ENCODE results near the gene MACROD2. TPM values are rescaled to one million over a fixed set of nuclear protein-coding genes. Genes with fewer than 3 reads are reported as not detected.

The MACROD2 gene
- total RNA-seq, 4 donors from 2014 or later = 10.0 to 24.0 (median 17.0) TPM

DNA sequence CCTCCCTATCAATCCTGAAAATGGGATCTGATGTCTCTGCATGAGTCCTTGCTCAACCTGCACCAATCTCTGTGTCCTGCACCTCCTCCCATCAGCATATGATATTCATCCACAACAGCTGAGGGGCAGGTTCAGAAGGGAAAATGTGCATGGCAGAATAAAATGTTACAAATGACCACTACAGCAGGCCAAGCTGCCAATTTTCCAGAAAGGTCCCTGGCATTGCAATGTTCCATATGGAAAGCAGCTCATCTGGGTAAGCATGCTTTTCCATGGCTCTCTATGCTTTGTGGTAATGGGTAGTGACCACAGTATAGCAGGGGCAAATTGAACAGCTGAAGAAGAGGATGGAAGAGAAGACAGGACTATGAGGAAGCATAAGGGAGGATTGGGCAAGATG lies 1183.3 kb downstream of the MACROD2 start:
- intact Hi-C loops (cut with DNase I; ENCODE audit: low total_unique reads) = loop anchor here (10.0 kb wide), 1 partner anchor 234 kb away; no protein-coding TSS in a partner anchor
- DNase-seq (ENCODE audit: low spot score in 2 of 2) = no peak

DNA sequence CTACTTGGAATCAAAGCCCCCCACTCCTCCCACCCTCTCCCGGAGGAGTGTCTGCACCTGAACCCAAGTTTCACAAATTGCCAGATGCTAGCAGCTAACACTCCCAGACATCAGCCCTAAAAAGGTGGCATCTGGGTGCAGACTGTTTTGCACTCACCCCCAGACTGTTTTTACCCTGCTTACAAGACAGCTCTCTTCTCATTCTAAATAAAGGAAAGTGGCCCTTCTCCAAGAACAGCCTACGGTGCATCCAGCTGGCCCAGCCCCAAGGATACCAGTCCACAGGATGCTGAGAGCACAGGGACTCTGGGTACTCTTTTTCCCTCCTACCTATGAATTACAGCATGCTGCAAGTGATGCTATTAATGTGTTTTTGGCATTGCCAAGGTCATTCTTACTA lies 1184.1 kb downstream of the MACROD2 start:
- intact Hi-C loops (cut with DNase I; ENCODE audit: low total_unique reads) = loop anchor here (10.0 kb wide), 1 partner anchor 235 kb away; no protein-coding TSS in a partner anchor
- no peak for DNase-seq (ENCODE audit: low spot score in 2 of 2)
- WGBS, 2 donors = 52 to 56% methylated on average over 2 of the region's 2 CpGs
- H3K4me3 ChIP-seq (ENCODE audit: low read depth, poor library complexity, severe bottlenecking) = no peak overlapping the region
- TF ChIP-seq POLR2A (IDR thresholded peaks at IDR 0.05) = no peak
- TF ChIP-seq, protein P1, sequence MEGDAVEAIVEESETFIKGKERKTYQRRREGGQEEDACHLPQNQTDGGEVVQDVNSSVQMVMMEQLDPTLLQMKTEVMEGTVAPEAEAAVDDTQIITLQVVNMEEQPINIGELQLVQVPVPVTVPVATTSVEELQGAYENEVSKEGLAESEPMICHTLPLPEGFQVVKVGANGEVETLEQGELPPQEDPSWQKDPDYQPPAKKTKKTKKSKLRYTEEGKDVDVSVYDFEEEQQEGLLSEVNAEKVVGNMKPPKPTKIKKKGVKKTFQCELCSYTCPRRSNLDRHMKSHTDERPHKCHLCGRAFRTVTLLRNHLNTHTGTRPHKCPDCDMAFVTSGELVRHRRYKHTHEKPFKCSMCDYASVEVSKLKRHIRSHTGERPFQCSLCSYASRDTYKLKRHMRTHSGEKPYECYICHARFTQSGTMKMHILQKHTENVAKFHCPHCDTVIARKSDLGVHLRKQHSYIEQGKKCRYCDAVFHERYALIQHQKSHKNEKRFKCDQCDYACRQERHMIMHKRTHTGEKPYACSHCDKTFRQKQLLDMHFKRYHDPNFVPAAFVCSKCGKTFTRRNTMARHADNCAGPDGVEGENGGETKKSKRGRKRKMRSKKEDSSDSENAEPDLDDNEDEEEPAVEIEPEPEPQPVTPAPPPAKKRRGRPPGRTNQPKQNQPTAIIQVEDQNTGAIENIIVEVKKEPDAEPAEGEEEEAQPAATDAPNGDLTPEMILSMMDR (IDR thresholded peaks at IDR 0.05) = no peak

More for the DNA sequence above, 1183.3 kb downstream of the MACROD2 start:
- H3K4me3 ChIP-seq (ENCODE audit: low read depth, poor library complexity, severe bottlenecking) = no peak overlapping the region
- TF ChIP-seq, protein P1 (IDR thresholded peaks at IDR 0.05) = no peak
- no peak for TF ChIP-seq POLR2A (IDR thresholded peaks at IDR 0.05)

DNA sequence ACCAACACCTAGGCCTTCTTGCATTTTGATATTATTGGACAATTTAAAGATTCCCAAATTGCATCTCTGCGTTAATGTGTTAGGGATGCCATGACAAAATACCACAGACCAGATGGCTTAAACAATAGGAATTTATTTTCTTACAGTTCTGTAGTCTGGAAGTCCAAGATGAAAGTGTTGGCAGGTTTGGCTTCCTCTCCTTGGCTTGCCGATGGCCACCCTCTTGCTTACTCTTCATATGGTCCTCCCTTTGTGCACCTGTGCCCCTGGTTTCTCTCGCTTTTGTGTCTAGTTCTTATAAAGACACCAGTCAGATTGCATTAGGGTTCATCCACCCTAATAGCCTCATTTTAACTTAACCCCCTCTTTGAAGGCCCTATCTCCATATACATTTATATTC lies 1184.5 kb downstream of the MACROD2 start:
- 97 to 98% methylated on average over 3 of the region's 3 CpGs for WGBS, 2 donors
- intact Hi-C loops (cut with DNase I; ENCODE audit: low total_unique reads) = loop anchor here (10.0 kb wide), 1 partner anchor 235 kb away; no protein-coding TSS in a partner anchor
- no peak for DNase-seq (ENCODE audit: low spot score in 2 of 2)
- no peak overlapping the region for H3K4me3 ChIP-seq (ENCODE audit: low read depth, poor library complexity, severe bottlenecking)
- TF ChIP-seq, protein P1 (IDR thresholded peaks at IDR 0.05) = no peak
- TF ChIP-seq POLR2A (IDR thresholded peaks at IDR 0.05) = no peak

DNA sequence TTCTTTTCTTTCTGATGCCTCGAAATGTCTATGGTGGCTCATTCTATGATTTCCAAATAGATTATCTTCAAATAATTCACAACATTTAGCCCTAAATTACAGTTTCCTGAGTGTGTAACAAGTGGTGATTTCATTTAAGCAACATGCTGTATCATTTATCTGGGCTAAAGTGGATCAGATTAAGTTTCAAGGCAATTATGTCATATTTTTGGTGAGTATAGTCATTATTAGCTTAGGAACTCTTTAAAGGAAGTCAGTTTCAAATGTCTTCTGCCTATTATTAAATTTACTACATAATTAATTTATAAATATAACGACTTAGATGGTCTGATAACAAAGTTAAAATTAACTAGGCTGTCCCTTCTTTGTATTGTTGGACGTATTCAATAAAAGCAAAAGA lies 1190.0 kb downstream of the MACROD2 start:
- no peak for DNase-seq (ENCODE audit: low spot score in 2 of 2)
- no peak overlapping the region for H3K4me3 ChIP-seq (ENCODE audit: low read depth, poor library complexity, severe bottlenecking)
- TF ChIP-seq, protein P1 (IDR thresholded peaks at IDR 0.05) = no peak
- TF ChIP-seq POLR2A (IDR thresholded peaks at IDR 0.05) = no peak
- 75 to 77% methylated on average over 3 of the region's 3 CpGs for WGBS, 2 donors
- intact Hi-C loops (cut with DNase I; ENCODE audit: low total_unique reads) = no loop called here

DNA sequence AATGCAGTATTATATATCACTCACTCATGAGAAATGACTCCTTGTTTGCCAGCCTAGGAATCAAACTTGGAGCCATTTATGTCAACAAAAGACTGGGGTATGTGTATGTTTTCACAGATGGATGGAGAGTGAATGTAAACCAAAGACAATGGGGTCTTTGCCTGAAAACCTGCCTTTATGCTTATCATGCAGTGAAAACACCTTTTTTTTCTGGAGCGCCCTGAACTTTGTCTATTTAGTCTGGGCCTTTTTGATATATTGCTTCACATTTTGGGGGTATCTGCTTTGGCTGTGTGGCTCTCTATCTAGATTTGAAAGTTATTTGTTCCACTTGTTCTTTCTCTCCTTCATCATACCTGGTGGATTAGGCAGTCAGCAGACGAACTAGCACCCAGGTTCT lies 1190.6 kb downstream of the MACROD2 start:
- DNase-seq (ENCODE audit: low spot score in 2 of 2) = no peak
- WGBS, 2 donors = 50 to 93% methylated on average over 2 of the region's 2 CpGs
- H3K4me3 ChIP-seq (ENCODE audit: low read depth, poor library complexity, severe bottlenecking) = no peak overlapping the region
- no peak for TF ChIP-seq POLR2A (IDR thresholded peaks at IDR 0.05)
- TF ChIP-seq, protein P1 (IDR thresholded peaks at IDR 0.05) = no peak
- intact Hi-C loops (cut with DNase I; ENCODE audit: low total_unique reads) = no loop called here

DNA sequence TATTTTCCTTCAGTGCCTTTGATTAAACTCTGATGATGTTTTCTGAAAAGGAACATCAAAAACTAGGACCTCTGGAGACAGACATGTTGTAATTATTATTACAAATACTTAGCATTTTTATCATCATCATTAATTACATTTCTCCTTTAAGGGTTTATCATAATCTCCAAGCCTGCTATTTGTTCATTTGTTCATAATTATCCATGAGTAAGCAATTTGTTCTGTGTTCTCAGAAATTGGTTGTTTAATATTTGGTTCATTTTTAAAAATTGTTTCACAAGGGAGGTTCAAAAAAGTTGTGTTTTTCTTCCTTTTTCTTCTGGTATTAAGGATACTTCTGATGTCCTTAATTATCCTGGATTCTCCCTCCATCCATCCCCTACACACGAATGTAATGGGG lies 1192.3 kb downstream of the MACROD2 start:
- 82 to 87% methylated on average over 1 of the region's 1 CpG for WGBS, 2 donors
- H3K4me3 ChIP-seq (ENCODE audit: low read depth, poor library complexity, severe bottlenecking) = no peak overlapping the region
- no peak for TF ChIP-seq POLR2A (IDR thresholded peaks at IDR 0.05)
- TF ChIP-seq, protein P1 (IDR thresholded peaks at IDR 0.05) = no peak
- intact Hi-C loops (cut with DNase I; ENCODE audit: low total_unique reads) = no loop called here
- DNase-seq (ENCODE audit: low spot score in 2 of 2) = no peak
